Mesenchymal stem cell (in vitro differentiated cells and primary cell): ENCODE measurements around the gene LRP1B.

ENCODE experiments used
- DNase-seq: peaks from one replicate; pipeline ENCODE4 v3.0.0-alpha.2; 2013
- H2AFZ ChIP-seq: one replicate; pipeline ENCODE4 v1.6.1; 2013; ENCODE audit warnings: low read depth, mild to moderate bottlenecking, control low read depth, inconsistent platforms, low read length, moderate library complexity
- H2AK5ac ChIP-seq: 2 replicates; pipeline ENCODE4 v1.6.1; 2013; ENCODE audit warnings: low read length, moderate library complexity, mild to moderate bottlenecking, inconsistent platforms; ENCODE audit not compliant: severe bottlenecking
- H2BK120ac ChIP-seq: one replicate; pipeline ENCODE4 v1.6.1; 2013; ENCODE audit warnings: low read depth, mild to moderate bottlenecking, inconsistent platforms, low read length, moderate library complexity
- H2BK12ac ChIP-seq, 2 experiments: one replicate each; pipeline ENCODE4 v1.6.1; 2013; ENCODE audit warnings: inconsistent platforms in 2 of 2, low read length in 2 of 2, mild to moderate bottlenecking in 2 of 2, moderate library complexity in 2 of 2, control low read depth in 1 of 2
- H2BK15ac ChIP-seq: one replicate; pipeline ENCODE4 v1.6.1; 2013; ENCODE audit warnings: mild to moderate bottlenecking, low read depth, inconsistent platforms; ENCODE audit not compliant: poor library complexity, severe bottlenecking
- H2BK5ac ChIP-seq: 2 replicates; pipeline ENCODE4 v1.6.1; 2013; ENCODE audit warnings: low read depth, mild to moderate bottlenecking, low read length, control low read depth, inconsistent platforms; ENCODE audit not compliant: poor library complexity, severe bottlenecking
- H3K14ac ChIP-seq, 2 experiments: one replicate each; pipeline ENCODE4 v1.6.1; 2013; ENCODE audit warnings: inconsistent platforms in 2 of 2, low read length in 2 of 2, control low read depth in 1 of 2, mild to moderate bottlenecking in 1 of 2, moderate library complexity in 1 of 2
- H3K18ac ChIP-seq, 2 experiments: one replicate each; pipeline ENCODE4 v1.6.1; 2013; ENCODE audit warnings: inconsistent platforms in 2 of 2, low read length in 2 of 2, control low read depth in 1 of 2, low read depth in 1 of 2, mild to moderate bottlenecking in 1 of 2
- H3K23ac ChIP-seq, 2 experiments: one replicate each; pipeline ENCODE4 v1.6.1; 2013; ENCODE audit warnings: inconsistent platforms in 2 of 2, low read length in 2 of 2, mild to moderate bottlenecking in 2 of 2, moderate library complexity in 2 of 2, control low read depth in 1 of 2
- H3K27ac ChIP-seq: 2 replicates; pipeline ENCODE4 v1.5.1; 2013; ENCODE audit warnings: mild to moderate bottlenecking, moderate library complexity, low read length, control low read depth, inconsistent platforms; ENCODE audit not compliant: poor library complexity, severe bottlenecking
- H3K27me3 ChIP-seq, 2 experiments: 2 replicates each; pipeline versions ENCODE4 v1.6.1 to v1.7.0; 2013; ENCODE audit warnings: low read length in 2 of 2, mild to moderate bottlenecking in 2 of 2, moderate library complexity in 2 of 2, control low read depth in 1 of 2, inconsistent platforms in 1 of 2; ENCODE audit not compliant: control insufficient read depth in 1 of 2, insufficient read depth in 1 of 2
- H3K36me3 ChIP-seq, 2 experiments: 2 replicates each; pipeline versions ENCODE4 v1.6.1 to v1.7.0; 2013; ENCODE audit warnings: low read length in 2 of 2, control low read depth in 1 of 2, inconsistent platforms in 1 of 2, low read depth in 1 of 2, mild to moderate bottlenecking in 1 of 2; ENCODE audit not compliant: insufficient read depth in 2 of 2, control insufficient read depth in 1 of 2
- H3K4ac ChIP-seq, 2 experiments: one replicate each; pipeline ENCODE4 v1.6.1; 2013; ENCODE audit warnings: inconsistent platforms in 2 of 2, low read length in 2 of 2, mild to moderate bottlenecking in 2 of 2, moderate library complexity in 2 of 2, control low read depth in 1 of 2, low read depth in 1 of 2
- H3K4me1 ChIP-seq: 2 replicates; pipeline ENCODE4 v1.6.1; 2013; ENCODE audit warnings: low read depth, low read length, control low read depth; ENCODE audit not compliant: control insufficient read depth, insufficient read depth
- H3K4me2 ChIP-seq: 2 replicates; pipeline ENCODE4 v1.6.1; 2013; ENCODE audit warnings: low read length, mild to moderate bottlenecking, inconsistent platforms; ENCODE audit not compliant: poor library complexity, severe bottlenecking
- H3K4me3 ChIP-seq, 2 experiments: 2 replicates each; pipeline versions ENCODE4 v1.5.1 to v1.7.0; 2013; ENCODE audit warnings: low read length in 2 of 2, mild to moderate bottlenecking in 2 of 2, control low read depth in 1 of 2, low read depth in 1 of 2; ENCODE audit not compliant: insufficient read depth in 1 of 2
- H3K79me1 ChIP-seq: replicated peaks from 2 replicates; pipeline ENCODE4 v1.6.1; 2013; ENCODE audit warnings: mild to moderate bottlenecking, control low read depth, low read length, inconsistent platforms; ENCODE audit not compliant: poor library complexity, severe bottlenecking
- H3K9ac ChIP-seq: 2 replicates; pipeline ENCODE4 v1.7.0; 2013; ENCODE audit warnings: mild to moderate bottlenecking, low read length, moderate library complexity
- H3K9me3 ChIP-seq: 2 replicates; pipeline ENCODE4 v1.7.0; 2013; ENCODE audit warnings: mild to moderate bottlenecking, low read length; ENCODE audit not compliant: control insufficient read depth
- H4K8ac ChIP-seq: one replicate; pipeline ENCODE4 v1.6.1; 2013; ENCODE audit warnings: inconsistent platforms, mild to moderate bottlenecking, low read length, moderate library complexity
- H4K91ac ChIP-seq: one replicate; pipeline ENCODE4 v1.6.1; 2013; ENCODE audit warnings: mild to moderate bottlenecking, low read length, inconsistent platforms
- WGBS: methylation state at CpG from one replicate; pipeline ENCODE4 v1.1.7; 2013; ENCODE audit warnings: mixed read lengths; 5-methylcytosine and 5-hydroxymethylcytosine counted together

LRP1B gene

GRCh38 chr2:141967503-141967902 is 163.3 kb downstream of the LRP1B start:
- Histone ChIP-seq H3K23ac (no peak overlapping the region), H3K4ac (no peak overlapping the region), H2BK120ac (no peak overlapping the region), H3K79me1 (no peaks in the 10 kb centered on the region), H3K9me3 (no peaks in the 10 kb centered on the region), H3K4me1 (no peaks in the 10 kb centered on the region), H3K18ac (no peak overlapping the region), H3K4me3 (no peak overlapping the region), H2AK5ac (no peak overlapping the region), H4K91ac (no peak overlapping the region), H3K4me2 (no peak overlapping the region), H3K27ac (no peak overlapping the region), H3K14ac (no peak overlapping the region), H2AFZ (no peak overlapping the region), H4K8ac (no peak overlapping the region), H2BK15ac (no peak overlapping the region), H2BK12ac (no peak overlapping the region), H3K36me3 (no peaks in the 10 kb centered on the region), H3K9ac (no peak overlapping the region), H3K27me3 (no peaks in the 10 kb centered on the region), H2BK5ac (no peak overlapping the region)
- no CpG with 5 or more reads among the region's 1 CpG for WGBS
- DNase-seq = no peak

GRCh38 chr2:141959941-141960340 is 170.9 kb downstream of the LRP1B start:
- Histone ChIP-seq H3K27me3 (no peaks in the 10 kb centered on the region), H3K4me2 (no peak overlapping the region), H3K36me3 (no peaks in the 10 kb centered on the region), H2AFZ (no peak overlapping the region), H2BK15ac (no peak overlapping the region), H3K4me1 (no peaks in the 10 kb centered on the region), H3K27ac (no peak overlapping the region), H3K23ac (no peak overlapping the region), H4K91ac (no peak overlapping the region), H3K18ac (no peak overlapping the region), H3K4ac (no peak overlapping the region), H2BK12ac (no peak overlapping the region), H3K9me3 (no peaks in the 10 kb centered on the region), H4K8ac (no peak overlapping the region), H2BK120ac (no peak overlapping the region), H3K9ac (no peak overlapping the region), H3K79me1 (no peaks in the 10 kb centered on the region), H3K4me3 (no peak overlapping the region), H2BK5ac (no peak overlapping the region), H3K14ac (no peak overlapping the region), H2AK5ac (no peak overlapping the region)
- WGBS = 50% methylated on average over 1 of the region's 1 CpG
- DNase-seq = no peak

- no peak overlapping the region for H3K4ac ChIP-seq
- no peak overlapping the region for H3K4me3 ChIP-seq
- H3K14ac ChIP-seq = no peak overlapping the region
- no peak overlapping the region for H2BK12ac ChIP-seq
- no peak overlapping the region for H3K23ac ChIP-seq
- H4K8ac ChIP-seq = no peak overlapping the region
- H3K36me3 ChIP-seq = no peaks in the 10 kb centered on the region
- no peak overlapping the region for H2BK120ac ChIP-seq
- H2BK5ac ChIP-seq = no peak overlapping the region
- no peak overlapping the region for H2AFZ ChIP-seq
- no peak overlapping the region for H2AK5ac ChIP-seq
- H3K9ac ChIP-seq = no peak overlapping the region
- no peak overlapping the region for H2BK15ac ChIP-seq
- H3K9me3 ChIP-seq = no peaks in the 10 kb centered on the region
- H3K79me1 ChIP-seq = no peaks in the 10 kb centered on the region
- H3K4me1 ChIP-seq = no peaks in the 10 kb centered on the region
- H3K4me2 ChIP-seq = no peak overlapping the region
- no peak for DNase-seq
- no peaks in the 10 kb centered on the region for H3K27me3 ChIP-seq
- H3K27ac ChIP-seq = no peak overlapping the region
- H3K18ac ChIP-seq = no peak overlapping the region
- H4K91ac ChIP-seq = no peak overlapping the region
These were observed 171.8 kb downstream of the LRP1B start for GRCh38 chr2:141959016-141959415.

DNA sequence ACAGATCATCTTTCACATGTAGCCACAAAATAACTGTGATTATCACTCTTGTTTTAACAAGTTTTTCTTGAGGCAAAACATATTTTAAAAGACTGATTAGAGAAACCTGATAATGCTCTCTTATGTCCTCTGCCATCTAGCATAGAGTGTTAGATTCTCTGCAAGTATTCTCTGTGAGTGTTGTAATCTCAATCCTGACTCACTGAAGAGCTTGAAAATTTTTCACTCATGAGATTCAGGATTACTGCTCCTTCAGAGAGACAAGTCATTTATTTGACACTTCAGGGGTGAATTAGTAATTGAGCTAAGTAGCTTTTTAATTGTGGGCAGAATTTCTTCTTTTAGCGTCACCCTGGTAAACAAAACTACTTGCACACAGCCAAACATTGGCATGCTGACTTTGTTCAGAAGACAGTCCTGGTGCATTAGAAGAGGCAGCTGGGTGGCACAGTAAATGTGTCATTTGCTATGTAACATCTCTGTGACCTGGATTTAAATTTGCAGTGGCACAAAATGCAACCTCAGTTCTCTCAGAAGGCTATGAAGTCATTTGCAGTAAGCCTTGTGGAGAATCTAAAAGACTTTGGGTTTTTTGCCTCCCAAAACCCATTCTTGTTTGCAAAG is 172.9 kb downstream of the LRP1B start:
- no peak overlapping the region for H3K23ac ChIP-seq
- H3K4me2 ChIP-seq = no peak overlapping the region
- no peak overlapping the region for H3K27ac ChIP-seq
- no peaks in the 10 kb centered on the region for H3K4me1 ChIP-seq
- H2BK12ac ChIP-seq = no peak overlapping the region
- H2BK15ac ChIP-seq = no peak overlapping the region
- no peak overlapping the region for H3K14ac ChIP-seq
- H2BK5ac ChIP-seq = no peak overlapping the region
- no peaks in the 10 kb centered on the region for H3K79me1 ChIP-seq
- no peak overlapping the region for H2AFZ ChIP-seq
- H3K27me3 ChIP-seq = no peaks in the 10 kb centered on the region
- H2AK5ac ChIP-seq = no peak overlapping the region
- no peak overlapping the region for H2BK120ac ChIP-seq
- no peak overlapping the region for H4K91ac ChIP-seq
- no peak overlapping the region for H3K9ac ChIP-seq
- H3K9me3 ChIP-seq = no peaks in the 10 kb centered on the region
- no peak overlapping the region for H3K4ac ChIP-seq
- 80% methylated on average over 1 of the region's 1 CpG for WGBS
- no peak overlapping the region for H3K18ac ChIP-seq
- H3K4me3 ChIP-seq = no peak overlapping the region
- no peaks in the 10 kb centered on the region for H3K36me3 ChIP-seq
- no peak overlapping the region for H4K8ac ChIP-seq
- DNase-seq = peak; percentile 5
